ENCODE measurements around the gene CNTFR.

GRCh38 chr9:34520505-34521385, 68.8 kb downstream of the CNTFR start:
- TF ChIP-seq, protein P1, sequence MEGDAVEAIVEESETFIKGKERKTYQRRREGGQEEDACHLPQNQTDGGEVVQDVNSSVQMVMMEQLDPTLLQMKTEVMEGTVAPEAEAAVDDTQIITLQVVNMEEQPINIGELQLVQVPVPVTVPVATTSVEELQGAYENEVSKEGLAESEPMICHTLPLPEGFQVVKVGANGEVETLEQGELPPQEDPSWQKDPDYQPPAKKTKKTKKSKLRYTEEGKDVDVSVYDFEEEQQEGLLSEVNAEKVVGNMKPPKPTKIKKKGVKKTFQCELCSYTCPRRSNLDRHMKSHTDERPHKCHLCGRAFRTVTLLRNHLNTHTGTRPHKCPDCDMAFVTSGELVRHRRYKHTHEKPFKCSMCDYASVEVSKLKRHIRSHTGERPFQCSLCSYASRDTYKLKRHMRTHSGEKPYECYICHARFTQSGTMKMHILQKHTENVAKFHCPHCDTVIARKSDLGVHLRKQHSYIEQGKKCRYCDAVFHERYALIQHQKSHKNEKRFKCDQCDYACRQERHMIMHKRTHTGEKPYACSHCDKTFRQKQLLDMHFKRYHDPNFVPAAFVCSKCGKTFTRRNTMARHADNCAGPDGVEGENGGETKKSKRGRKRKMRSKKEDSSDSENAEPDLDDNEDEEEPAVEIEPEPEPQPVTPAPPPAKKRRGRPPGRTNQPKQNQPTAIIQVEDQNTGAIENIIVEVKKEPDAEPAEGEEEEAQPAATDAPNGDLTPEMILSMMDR (IDR thresholded peaks at IDR 0.05): no peak
- no peak for TF ChIP-seq POLR2A (IDR thresholded peaks at IDR 0.05)
